ENCODE results near the gene VPS26B.

VPS26B gene

GRCh38 chr11:134215836-134216235 lies 8.6 kb upstream of the VPS26B start:
- no peak overlapping the region for H2BK5ac ChIP-seq (ENCODE audit: low read depth, low read length, poor library complexity, severe bottlenecking)
- H2BK12ac ChIP-seq (ENCODE audit: low read length in 2 of 2) = no peak overlapping the region
- no peak overlapping the region for H2BK120ac ChIP-seq (ENCODE audit: low read depth, low read length)
- H3K4me3 ChIP-seq (ENCODE audit: insufficient read depth in 1 of 2, low read depth in 1 of 2, low read length in 2 of 2) = no peak overlapping the region
- peaks cover 28% of the 10 kb centered on the region for H3K79me1 ChIP-seq (replicated peaks; ENCODE audit: low read length, poor library complexity, severe bottlenecking)
- H3K4me2 ChIP-seq (ENCODE audit: low read length, poor library complexity, severe bottlenecking) = no peak overlapping the region
- H3K14ac ChIP-seq (ENCODE audit: low read length in 2 of 2) = no peak overlapping the region
- H3K9me3 ChIP-seq (ENCODE audit: control insufficient read depth, low read length) = no peaks in the 10 kb centered on the region
- no peaks in the 10 kb centered on the region for H3K27me3 ChIP-seq (ENCODE audit: control insufficient read depth in 1 of 2, insufficient read depth in 1 of 2, low read length in 2 of 2)
- H3K23ac ChIP-seq (ENCODE audit: low read length in 2 of 2) = no peak overlapping the region
- DNase-seq = no peak
- no peak overlapping the region for H3K4ac ChIP-seq (ENCODE audit: low read depth in 1 of 2, low read length in 2 of 2)
- H2AK5ac ChIP-seq (ENCODE audit: low read length, severe bottlenecking) = no peak overlapping the region
- no peak overlapping the region for H4K8ac ChIP-seq (ENCODE audit: low read length)
- no peak overlapping the region for H3K27ac ChIP-seq (ENCODE audit: low read length, poor library complexity, severe bottlenecking)
- no peak overlapping the region for H3K9ac ChIP-seq (ENCODE audit: low read length)
- H2AFZ ChIP-seq (ENCODE audit: low read depth, low read length) = no peak overlapping the region
- no peak overlapping the region for H2BK15ac ChIP-seq (ENCODE audit: low read depth, poor library complexity, severe bottlenecking)
- 98% methylated on average over 7 of the region's 7 CpGs for WGBS
- peaks cover 1% of the 10 kb centered on the region for H3K4me1 ChIP-seq (ENCODE audit: control insufficient read depth, insufficient read depth, low read depth, low read length)
- no peak overlapping the region for H3K18ac ChIP-seq (ENCODE audit: low read depth in 1 of 2, low read length in 2 of 2)
- H3K36me3 ChIP-seq (ENCODE audit: control insufficient read depth in 1 of 2, insufficient read depth in 2 of 2, low read depth in 1 of 2, low read length in 2 of 2) = peaks cover 12 to 21% of the 10 kb centered on the region in 2 experiments
- no peak overlapping the region for H4K91ac ChIP-seq (ENCODE audit: low read length)

GRCh38 chr11:134216816-134217215 lies 7.7 kb upstream of the VPS26B start:
- H3K18ac ChIP-seq (ENCODE audit: low read depth in 1 of 2, low read length in 2 of 2) = no peak overlapping the region
- H2BK5ac ChIP-seq (ENCODE audit: low read depth, low read length, poor library complexity, severe bottlenecking) = no peak overlapping the region
- 100% methylated on average over 3 of the region's 3 CpGs for WGBS
- peaks cover 1% of the 10 kb centered on the region for H3K4me1 ChIP-seq (ENCODE audit: control insufficient read depth, insufficient read depth, low read depth, low read length)
- H4K8ac ChIP-seq (ENCODE audit: low read length) = no peak overlapping the region
- DNase-seq = no peak
- no peak overlapping the region for H2BK12ac ChIP-seq (ENCODE audit: low read length in 2 of 2)
- no peak overlapping the region for H4K91ac ChIP-seq (ENCODE audit: low read length)
- H3K4me3 ChIP-seq (ENCODE audit: insufficient read depth in 1 of 2, low read depth in 1 of 2, low read length in 2 of 2) = no peak overlapping the region
- H3K9me3 ChIP-seq (ENCODE audit: control insufficient read depth, low read length) = no peaks in the 10 kb centered on the region
- H3K36me3 ChIP-seq (ENCODE audit: control insufficient read depth in 1 of 2, insufficient read depth in 2 of 2, low read depth in 1 of 2, low read length in 2 of 2) = peaks cover 12 to 21% of the 10 kb centered on the region in 2 experiments
- H2BK120ac ChIP-seq (ENCODE audit: low read depth, low read length) = no peak overlapping the region
- no peak overlapping the region for H2AFZ ChIP-seq (ENCODE audit: low read depth, low read length)
- no peak overlapping the region for H3K23ac ChIP-seq (ENCODE audit: low read length in 2 of 2)
- H3K4me2 ChIP-seq (ENCODE audit: low read length, poor library complexity, severe bottlenecking) = no peak overlapping the region
- H3K9ac ChIP-seq (ENCODE audit: low read length) = no peak overlapping the region
- H3K4ac ChIP-seq (ENCODE audit: low read depth in 1 of 2, low read length in 2 of 2) = no peak overlapping the region
- no peak overlapping the region for H2BK15ac ChIP-seq (ENCODE audit: low read depth, poor library complexity, severe bottlenecking)
- peaks cover 26% of the 10 kb centered on the region for H3K79me1 ChIP-seq (replicated peaks; ENCODE audit: low read length, poor library complexity, severe bottlenecking)
- H3K27ac ChIP-seq (ENCODE audit: low read length, poor library complexity, severe bottlenecking) = no peak overlapping the region
- H2AK5ac ChIP-seq (ENCODE audit: low read length, severe bottlenecking) = no peak overlapping the region
- H3K14ac ChIP-seq (ENCODE audit: low read length in 2 of 2) = no peak overlapping the region
- H3K27me3 ChIP-seq (ENCODE audit: control insufficient read depth in 1 of 2, insufficient read depth in 1 of 2, low read length in 2 of 2) = no peaks in the 10 kb centered on the region

GRCh38 chr11:134223121-134223520 lies 1.4 kb upstream of the VPS26B start:
- H2BK12ac ChIP-seq (ENCODE audit: low read length in 2 of 2) = no peak overlapping the region
- H2BK15ac ChIP-seq (ENCODE audit: low read depth, poor library complexity, severe bottlenecking) = no peak overlapping the region
- peaks cover 12% of the 10 kb centered on the region for H3K4me1 ChIP-seq (ENCODE audit: control insufficient read depth, insufficient read depth, low read depth, low read length)
- H3K9ac ChIP-seq (ENCODE audit: low read length) = peak overlapping the region; percentile 100
- H2BK120ac ChIP-seq (ENCODE audit: low read depth, low read length) = no peak overlapping the region
- WGBS = 0% methylated on average over 5 of the region's 5 CpGs
- peak overlapping the region; percentile 71 for H3K4me2 ChIP-seq (ENCODE audit: low read length, poor library complexity, severe bottlenecking)
- peaks cover 6 to 22% of the 10 kb centered on the region in 2 experiments for H3K36me3 ChIP-seq (ENCODE audit: control insufficient read depth in 1 of 2, insufficient read depth in 2 of 2, low read depth in 1 of 2, low read length in 2 of 2)
- H3K4ac ChIP-seq (ENCODE audit: low read depth in 1 of 2, low read length in 2 of 2) = no peak overlapping the region
- no peak overlapping the region for H2AFZ ChIP-seq (ENCODE audit: low read depth, low read length)
- H3K27ac ChIP-seq (ENCODE audit: low read length, poor library complexity, severe bottlenecking) = no peak overlapping the region
- H4K91ac ChIP-seq (ENCODE audit: low read length) = no peak overlapping the region
- H3K23ac ChIP-seq (ENCODE audit: low read length in 2 of 2) = no peak overlapping the region
- H3K27me3 ChIP-seq (ENCODE audit: control insufficient read depth in 1 of 2, insufficient read depth in 1 of 2, low read length in 2 of 2) = no peaks in the 10 kb centered on the region
- H3K79me1 ChIP-seq (replicated peaks; ENCODE audit: low read length, poor library complexity, severe bottlenecking) = peaks cover 27% of the 10 kb centered on the region
- H2AK5ac ChIP-seq (ENCODE audit: low read length, severe bottlenecking) = no peak overlapping the region
- peak overlapping the region in 1 of 2 experiments; percentile 18 for H3K18ac ChIP-seq (ENCODE audit: low read depth in 1 of 2, low read length in 2 of 2)
- no peak overlapping the region for H3K14ac ChIP-seq (ENCODE audit: low read length in 2 of 2)
- H3K9me3 ChIP-seq (ENCODE audit: control insufficient read depth, low read length) = no peaks in the 10 kb centered on the region
- H4K8ac ChIP-seq (ENCODE audit: low read length) = no peak overlapping the region
- peak; percentile 28 for DNase-seq
- H3K4me3 ChIP-seq (ENCODE audit: insufficient read depth in 1 of 2, low read depth in 1 of 2, low read length in 2 of 2) = peak overlapping the region; percentile 45 to 99
- H2BK5ac ChIP-seq (ENCODE audit: low read depth, low read length, poor library complexity, severe bottlenecking) = no peak overlapping the region

- Histone ChIP-seq H2BK12ac (ENCODE audit: low read length in 2 of 2) (peak overlapping the region; percentile 22 to 74), H3K4me2 (ENCODE audit: low read length, poor library complexity, severe bottlenecking) (peak overlapping the region; percentile 92), H3K4me3 (ENCODE audit: insufficient read depth in 1 of 2, low read depth in 1 of 2, low read length in 2 of 2) (peak overlapping the region; percentile 98 to 99), H3K4me1 (ENCODE audit: control insufficient read depth, insufficient read depth, low read depth, low read length) (peaks cover 12% of the 10 kb centered on the region), H3K4ac (ENCODE audit: low read depth in 1 of 2, low read length in 2 of 2) (peak overlapping the region; percentile 71 to 95), H4K91ac (ENCODE audit: low read length) (peak overlapping the region; percentile 92), H3K9ac (ENCODE audit: low read length) (peak overlapping the region; percentile 100), H2BK15ac (ENCODE audit: low read depth, poor library complexity, severe bottlenecking) (no peak overlapping the region), H3K79me1 (replicated peaks; ENCODE audit: low read length, poor library complexity, severe bottlenecking) (peaks cover 21% of the 10 kb centered on the region), H3K18ac (ENCODE audit: low read depth in 1 of 2, low read length in 2 of 2) (peak overlapping the region; percentile 98 to 99), H3K23ac (ENCODE audit: low read length in 2 of 2) (peak overlapping the region in 1 of 2 experiments; percentile 97), H2BK5ac (ENCODE audit: low read depth, low read length, poor library complexity, severe bottlenecking) (no peak overlapping the region), H3K27ac (ENCODE audit: low read length, poor library complexity, severe bottlenecking) (peak overlapping the region; percentile 56), H3K14ac (ENCODE audit: low read length in 2 of 2) (peak overlapping the region in 1 of 2 experiments; percentile 100), H3K27me3 (ENCODE audit: control insufficient read depth in 1 of 2, insufficient read depth in 1 of 2, low read length in 2 of 2) (no peaks in the 10 kb centered on the region), H3K36me3 (ENCODE audit: control insufficient read depth in 1 of 2, insufficient read depth in 2 of 2, low read depth in 1 of 2, low read length in 2 of 2) (peaks cover 0 to 10% of the 10 kb centered on the region in 2 experiments), H2AFZ (ENCODE audit: low read depth, low read length) (peak overlapping the region; percentile 95), H2BK120ac (ENCODE audit: low read depth, low read length) (peak overlapping the region; percentile 71), H2AK5ac (ENCODE audit: low read length, severe bottlenecking) (no peak overlapping the region), H3K9me3 (ENCODE audit: control insufficient read depth, low read length) (no peaks in the 10 kb centered on the region), H4K8ac (ENCODE audit: low read length) (peak overlapping the region; percentile 66)
- peak; percentile 53 for DNase-seq
- under 1% methylated on average over 87 of the region's 93 CpGs for WGBS
Observed at GRCh38 chr11:134224710-134225664, 516 bp downstream of the VPS26B start.
